Stimulated activated naive CD8-positive, alpha-beta T cell treated with anti-CD3 and anti-CD28 coated beads, Interleukin-15, Interleukin-2, amounts not matched to agents 100 U/mL and 50 U/mL, for 24 hours (primary cell): Measurements from ENCODE around the gene SGIP1.

ENCODE experiments used
- ATAC-seq: fragments of 150-1000 bp; cut with Tn5 transposase; one replicate; pipeline ENCODE4 v1.10.0; 2021
- DNase-seq: peaks from one replicate; pipeline ENCODE4 v3.0.0; 2021

Gene SGIP1

DNA sequence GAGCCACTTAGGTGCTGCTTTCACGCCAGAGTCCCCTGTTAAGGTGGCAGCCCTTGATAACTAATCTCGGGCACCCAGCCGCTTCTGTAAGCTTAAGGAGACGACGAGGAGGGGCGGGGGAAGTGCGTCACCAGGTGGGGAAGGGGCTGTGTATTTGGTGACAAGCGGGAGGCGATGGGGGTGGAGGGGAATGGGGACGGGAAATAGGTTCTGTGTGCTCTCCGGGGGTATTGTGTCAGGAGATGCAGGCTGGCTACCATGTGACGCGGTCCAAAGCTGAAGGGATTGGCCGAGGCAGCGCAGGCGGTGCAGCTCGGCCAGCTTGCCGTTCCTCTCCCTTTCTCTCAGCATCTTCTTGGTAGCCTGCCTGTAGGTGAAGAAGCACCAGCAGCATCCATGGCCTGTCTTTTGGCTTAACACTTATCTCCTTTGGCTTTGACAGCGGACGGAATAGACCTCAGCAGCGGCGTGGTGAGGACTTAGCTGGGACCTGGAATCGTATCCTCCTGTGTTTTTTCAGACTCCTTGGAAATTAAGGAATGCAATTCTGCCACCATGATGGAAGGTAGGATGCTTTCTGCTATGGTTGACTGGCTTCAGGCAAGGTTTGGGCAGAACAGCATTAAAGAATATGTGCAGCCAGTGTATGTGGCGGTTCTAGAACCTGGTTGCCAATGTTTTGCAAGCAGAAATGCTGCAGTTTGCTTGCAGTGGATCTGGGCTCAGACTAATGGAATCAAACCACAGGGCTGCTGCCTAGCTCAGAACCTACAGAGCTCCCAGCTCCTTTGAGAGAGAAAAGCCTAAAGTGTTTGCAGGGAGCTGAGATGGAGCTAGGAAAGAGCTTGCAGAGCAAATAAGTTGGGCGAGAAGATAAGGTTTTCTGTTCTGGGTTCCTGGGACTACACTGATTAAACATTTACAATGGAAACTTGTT is at the start of gene SGIP1:
Gene SGIP1 (plus strand): TSS at position 350 of the 937 bp plus-strand sequence. CDS start 206 bp downstream, at position 556.
- DNase-seq = no peak
- peak; percentile 55 for ATAC-seq

DNA sequence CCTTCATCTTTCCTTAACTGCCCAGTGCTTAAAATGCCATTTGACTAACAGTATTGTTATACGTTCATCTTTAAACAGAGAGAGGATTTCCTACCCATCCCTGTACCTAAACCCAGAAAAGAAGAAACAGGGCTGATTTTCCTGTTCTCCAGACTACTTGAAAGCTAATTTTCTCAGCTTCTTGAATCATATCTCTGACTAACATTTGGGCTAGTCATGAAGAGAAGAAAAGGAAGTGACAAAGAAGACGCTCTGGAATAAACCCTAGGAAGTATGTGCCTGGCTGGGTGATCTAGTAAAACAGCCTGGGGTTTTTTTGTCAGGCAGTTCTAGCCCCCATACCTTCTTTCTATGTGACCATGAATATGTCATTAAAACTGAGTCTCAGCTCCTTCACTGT is 44.8 kb upstream of the SGIP1 start:
- ATAC-seq = no peak
- DNase-seq = no peak

GRCh38 chr1:66489972-66490601 is 43.9 kb upstream of the SGIP1 start:
- no peak for DNase-seq
- ATAC-seq = no peak

GRCh38 chr1:66490816-66491215 is 43.1 kb upstream of the SGIP1 start:
- ATAC-seq (no peak), DNase-seq (no peak)

DNA sequence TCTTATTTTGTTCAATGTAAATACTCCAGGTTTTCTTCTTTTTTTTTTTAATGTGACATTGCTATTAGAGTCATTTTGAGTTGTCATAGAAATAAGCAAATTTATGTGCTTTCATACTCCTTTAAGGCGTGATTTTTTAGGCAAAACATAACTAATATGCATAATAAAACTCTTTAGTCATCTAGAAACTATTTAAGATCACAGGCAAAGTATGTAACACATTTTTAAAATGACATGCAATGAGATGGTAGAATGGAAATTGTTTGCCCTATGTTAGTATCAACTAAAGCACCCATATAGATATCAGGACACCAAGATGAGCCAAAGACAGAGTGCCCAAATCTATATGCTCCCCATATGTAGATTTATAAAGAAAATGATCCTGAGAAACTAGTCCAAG is 41.5 kb upstream of the SGIP1 start:
- ATAC-seq (no peak), DNase-seq (no peak)

DNA sequence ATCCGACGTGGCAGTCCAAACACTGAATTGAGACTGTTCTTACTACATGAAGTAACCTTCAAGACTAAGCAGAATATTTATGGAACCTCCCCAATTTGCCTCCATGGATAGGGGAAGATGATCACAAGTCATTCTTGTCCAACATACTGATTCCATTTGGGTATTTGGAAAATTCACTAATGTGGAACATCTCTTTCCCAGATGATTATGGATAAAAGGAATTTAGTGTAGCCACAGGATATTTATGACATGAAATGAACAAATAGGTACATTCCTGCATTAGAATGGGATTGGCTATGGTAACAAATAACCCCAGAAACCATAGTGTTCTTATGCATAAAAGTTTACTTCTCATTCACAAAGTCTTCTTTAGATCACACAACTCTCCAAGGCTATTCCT is 40.2 kb upstream of the SGIP1 start:
- DNase-seq (no peak), ATAC-seq (no peak)

DNA sequence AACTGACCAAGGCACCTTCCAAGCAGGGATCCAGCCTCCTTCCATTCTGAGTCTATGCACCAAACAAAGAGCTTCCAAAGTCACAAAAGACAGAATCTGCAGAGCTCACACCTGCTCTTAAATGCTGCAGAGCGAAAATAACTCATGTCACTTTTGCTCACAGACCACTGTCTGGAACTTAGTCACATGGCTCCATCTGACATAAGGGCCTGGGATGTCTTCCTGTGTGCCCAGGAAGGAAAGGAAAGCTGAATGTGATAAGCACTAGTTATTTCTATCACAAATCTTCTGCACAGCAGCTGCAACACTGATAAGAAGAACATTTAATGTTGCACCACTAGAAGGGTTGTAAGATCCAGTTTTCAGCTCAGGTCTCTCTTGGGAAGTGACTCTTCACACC is 39.5 kb upstream of the SGIP1 start:
- DNase-seq (no peak), ATAC-seq (no peak)

GRCh38 chr1:66495495-66495894 is 38.5 kb upstream of the SGIP1 start:
- no peak for ATAC-seq
- no peak for DNase-seq

DNA sequence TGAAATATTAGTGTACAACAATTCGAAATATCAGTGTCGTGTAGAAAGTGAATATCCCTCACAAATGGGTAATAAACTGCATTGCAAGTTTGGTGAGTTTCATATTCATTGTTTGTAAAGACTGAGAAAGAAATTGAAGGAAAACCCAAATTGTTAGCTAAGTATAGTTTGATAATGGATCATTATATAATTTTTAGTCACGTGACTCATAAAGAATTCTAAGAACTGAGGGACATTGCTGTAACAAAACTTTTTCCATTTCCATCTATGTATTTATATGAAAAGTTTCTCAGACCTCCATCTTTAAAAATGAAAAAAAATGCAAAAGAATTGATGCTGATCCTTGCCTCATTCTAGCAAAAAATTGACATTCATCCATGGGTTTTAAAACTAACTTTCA is 36.0 kb upstream of the SGIP1 start:
- DNase-seq = no peak
- ATAC-seq = no peak

DNA sequence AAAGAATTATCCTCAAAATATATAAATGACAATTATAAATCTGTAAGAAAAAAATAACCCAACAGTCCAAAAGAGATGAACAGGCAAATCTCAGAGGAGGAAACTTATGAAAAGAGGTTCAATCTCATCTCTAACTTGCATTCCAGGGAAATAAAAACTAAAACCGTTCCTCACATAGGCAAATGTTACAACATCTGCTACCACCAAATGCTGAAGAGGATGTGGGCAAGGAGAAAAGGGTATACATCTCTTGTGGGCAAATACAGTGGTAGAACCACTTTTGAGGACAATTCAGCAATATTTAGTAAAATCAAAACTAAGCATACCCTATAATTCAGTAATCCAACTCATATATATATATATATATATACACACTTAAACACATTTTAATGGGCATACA is 33.7 kb upstream of the SGIP1 start:
- DNase-seq (no peak), ATAC-seq (no peak)

- no peak for DNase-seq
- ATAC-seq = no peak
Observed at GRCh38 chr1:66502086-66502485, 31.9 kb upstream of the SGIP1 start.

- DNase-seq = peak; percentile 37
- ATAC-seq = no peak
Observed at GRCh38 chr1:66503841-66504470, 30.0 kb upstream of the SGIP1 start.

- no peak for ATAC-seq
- no peak for DNase-seq
Observed at GRCh38 chr1:66505671-66506392, 28.1 kb upstream of the SGIP1 start.

- no peak for ATAC-seq
- no peak for DNase-seq
Observed at GRCh38 chr1:66506393-66506687, 27.6 kb upstream of the SGIP1 start.

DNA sequence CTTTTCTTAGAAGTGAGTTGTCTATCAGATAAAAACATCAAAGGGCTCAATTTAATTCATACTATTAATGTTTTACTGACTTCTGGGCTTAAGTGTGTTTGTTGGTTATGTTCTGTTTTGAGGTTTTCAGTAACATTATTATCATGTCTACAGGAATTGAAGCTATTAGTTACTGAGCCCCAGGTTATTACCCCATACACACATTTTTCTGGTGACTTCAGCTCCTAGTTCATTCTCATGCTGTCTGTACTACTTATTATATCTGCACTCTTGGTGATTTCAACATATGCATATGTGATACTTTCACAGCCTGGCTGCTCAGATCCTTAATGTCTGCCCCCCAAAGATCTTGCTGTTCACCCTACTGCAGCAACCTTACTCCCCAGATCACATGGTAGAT is 27.0 kb upstream of the SGIP1 start:
- no peak for DNase-seq

GRCh38 chr1:66510407-66510806 is 23.5 kb upstream of the SGIP1 start:
- ATAC-seq = peak; percentile 28
- no peak for DNase-seq

More for the DNA sequence above, 27.0 kb upstream of the SGIP1 start:
- ATAC-seq = no peak

DNA sequence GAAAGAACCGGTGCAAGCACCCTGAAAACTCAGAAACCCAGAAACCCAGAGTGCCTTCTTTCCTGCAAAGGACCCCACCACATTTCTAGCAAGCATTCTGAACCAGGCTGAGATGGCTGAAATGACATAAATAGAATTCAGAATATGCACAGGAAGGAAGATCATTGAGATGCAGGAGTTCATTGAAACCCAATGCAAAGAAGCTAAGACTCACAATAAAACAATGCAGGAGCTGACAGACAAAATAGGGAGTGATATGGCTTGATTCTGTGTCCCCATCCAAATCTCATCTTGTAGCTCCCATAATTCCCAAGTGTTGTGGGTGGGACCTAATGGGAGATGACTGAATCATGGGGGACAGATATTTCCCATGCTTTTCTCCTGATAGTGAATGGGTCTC is 22.8 kb upstream of the SGIP1 start:
- ATAC-seq = no peak
- DNase-seq = no peak

- no peak for ATAC-seq
- DNase-seq = no peak
Observed at GRCh38 chr1:66517959-66518358, 16.0 kb upstream of the SGIP1 start.

DNA sequence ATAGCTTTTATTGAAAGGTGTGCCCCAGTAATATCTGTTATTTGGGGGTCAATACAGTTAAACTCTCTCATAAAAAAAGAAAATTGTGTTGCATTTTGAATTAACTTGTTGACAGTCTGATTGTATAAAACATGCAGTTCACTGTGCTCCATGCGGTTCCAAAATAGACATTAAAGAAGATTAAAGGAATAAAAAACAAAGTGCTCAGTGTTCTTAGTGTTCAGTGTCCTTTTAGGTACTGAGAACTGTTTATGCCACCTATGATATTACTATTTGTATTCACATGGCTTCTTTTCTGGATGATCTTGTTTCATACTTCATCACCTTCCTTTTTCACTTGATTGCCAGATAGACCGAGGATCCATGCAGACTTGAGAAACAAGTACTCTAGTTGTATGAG is 15.3 kb upstream of the SGIP1 start:
- no peak for ATAC-seq
- no peak for DNase-seq

- ATAC-seq (no peak), DNase-seq (no peak)
Observed at GRCh38 chr1:66519992-66520391, 14.0 kb upstream of the SGIP1 start.

DNA sequence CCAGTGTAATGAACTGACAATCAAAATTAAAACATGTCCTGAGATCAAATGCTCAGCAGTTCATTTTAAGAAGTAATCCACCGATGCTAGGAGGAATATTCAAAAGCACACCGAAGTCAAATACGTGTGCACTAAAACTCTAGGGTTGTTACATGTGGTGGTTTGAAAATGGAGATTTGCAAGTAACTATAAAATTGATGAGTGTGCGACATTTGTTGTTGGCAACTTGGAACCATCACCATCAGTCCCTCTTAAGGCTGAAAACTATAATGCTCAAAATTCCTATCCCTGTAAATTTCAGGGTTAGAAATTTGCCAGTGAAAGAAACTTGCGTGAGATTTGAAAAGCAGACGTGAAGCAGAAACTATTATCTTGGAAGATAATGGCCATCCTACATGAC is 13.3 kb upstream of the SGIP1 start:
- DNase-seq (no peak), ATAC-seq (no peak)

GRCh38 chr1:66521721-66522365 is 12.1 kb upstream of the SGIP1 start:
- ATAC-seq (no peak), DNase-seq (no peak)
